NCI-H748 (cell line): ENCODE results near the gene GRIK1.

ENCODE experiments used
- DNase-seq: peaks from one replicate; lab custom pipeline; 2025; ENCODE audit not compliant: unreplicated experiment; lab: John Stamatoyannopoulos, UW

Gene GRIK1

DNA sequence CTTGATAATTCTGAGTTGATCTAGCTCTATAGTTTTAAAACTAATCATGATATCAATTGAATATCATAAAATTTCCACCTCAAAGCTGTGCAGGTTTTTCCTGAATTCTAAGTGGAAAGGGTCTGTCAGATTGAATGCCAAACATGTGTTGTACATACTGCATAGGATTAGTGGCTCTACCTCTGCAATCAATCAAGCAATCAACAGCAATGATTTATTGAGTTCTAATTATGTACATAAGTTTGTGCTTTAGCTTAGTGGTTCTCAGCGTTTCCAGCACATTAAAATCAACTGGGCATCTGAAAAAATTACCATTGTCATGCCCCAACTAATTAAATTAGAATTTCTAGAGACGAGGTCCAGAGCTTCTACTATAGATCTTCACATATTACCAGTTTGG lies 389.6 kb downstream of the GRIK1 start:
- no peak for DNase-seq

DNA sequence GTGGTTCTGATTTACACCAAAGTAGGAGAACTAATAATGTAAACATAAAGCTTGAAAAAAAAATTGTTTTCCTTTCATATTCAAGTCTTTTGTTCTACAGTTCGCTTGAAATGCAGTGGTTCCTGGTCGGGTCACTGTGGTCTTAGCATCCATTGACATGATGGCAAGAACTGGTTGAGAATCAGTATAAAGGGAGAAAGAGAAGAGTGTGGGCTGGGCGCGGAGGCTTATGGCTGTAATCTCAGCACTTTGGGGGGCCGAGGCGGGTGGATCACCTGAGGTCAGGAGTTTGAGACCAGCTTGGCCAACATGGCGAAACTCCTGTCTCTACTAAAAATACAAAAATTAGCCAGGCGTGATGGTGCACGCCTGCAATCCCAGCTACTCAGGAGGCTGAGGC lies 390.2 kb downstream of the GRIK1 start:
- no peak for DNase-seq

- no peak for DNase-seq
Observed at GRCh38 chr21:29547998-29548397, 391.8 kb downstream of the GRIK1 start.

DNA sequence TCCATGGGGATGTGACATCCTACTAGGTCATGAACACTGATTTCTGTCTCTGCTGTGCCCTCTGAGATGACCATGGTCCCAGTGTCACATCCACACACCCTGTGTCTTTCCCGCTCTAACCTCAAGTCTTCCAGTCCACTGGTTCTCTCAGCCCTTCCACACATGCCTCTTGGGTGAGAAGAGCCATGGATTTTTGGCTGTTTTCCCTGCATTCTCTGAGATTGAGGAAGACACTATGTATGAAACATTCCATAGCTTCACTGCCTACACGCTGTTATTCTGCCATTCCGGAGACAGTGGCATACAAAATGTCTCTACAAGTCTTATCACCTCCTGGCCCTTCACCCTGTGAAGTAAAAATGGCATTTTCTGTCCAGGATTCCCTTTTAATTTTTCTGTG lies 393.7 kb downstream of the GRIK1 start:
- no peak for DNase-seq

GRCh38 chr21:29540289-29540688 lies 399.5 kb downstream of the GRIK1 start:
- no peak for DNase-seq

GRCh38 chr21:29538115-29538514 lies 401.7 kb downstream of the GRIK1 start:
- DNase-seq = no peak

DNA sequence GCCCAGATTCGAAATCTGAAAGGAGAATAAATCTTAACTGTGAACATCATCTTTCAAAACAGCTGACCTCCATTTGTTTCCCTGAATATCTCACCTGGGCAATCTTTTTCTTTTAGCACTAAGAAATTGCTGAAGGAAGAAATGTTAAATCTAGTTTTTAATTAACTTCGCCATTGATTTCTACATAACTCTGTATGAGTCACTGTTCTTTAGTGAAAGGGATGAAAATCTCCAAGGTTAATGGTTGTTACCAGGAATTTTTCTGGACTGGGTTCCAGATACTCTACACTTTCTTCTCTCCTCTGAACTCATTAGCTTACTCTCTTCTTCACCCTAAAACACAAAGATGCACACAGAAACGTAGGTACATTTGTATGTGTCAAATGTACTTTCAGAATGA lies 405.3 kb downstream of the GRIK1 start:
- no peak for DNase-seq

GRCh38 chr21:29529139-29529538 lies 410.7 kb downstream of the GRIK1 start:
- DNase-seq = no peak

GRCh38 chr21:29526545-29526944 lies 413.3 kb downstream of the GRIK1 start:
- no peak for DNase-seq

DNA sequence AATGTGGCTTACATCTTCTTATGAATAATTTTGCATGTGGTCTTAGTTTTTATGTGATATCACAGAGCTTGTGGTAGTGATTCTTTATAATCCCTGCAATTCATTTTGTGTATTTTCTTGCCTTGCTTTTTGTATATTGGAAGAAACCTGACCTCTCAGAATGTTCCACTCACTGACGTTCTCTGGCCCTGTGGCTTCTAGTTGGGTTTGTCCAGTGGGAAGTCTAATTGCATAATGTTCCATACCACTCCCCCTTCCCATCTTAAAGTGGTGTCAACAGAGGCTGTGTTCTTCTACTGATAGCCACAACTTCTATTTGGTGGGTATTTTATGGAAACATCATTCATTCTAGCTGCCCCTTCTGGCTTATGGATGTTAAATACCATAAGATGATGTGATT lies 415.7 kb downstream of the GRIK1 start:
- no peak for DNase-seq

GRCh38 chr21:29523646-29524045 lies 416.1 kb downstream of the GRIK1 start:
- no peak for DNase-seq

GRCh38 chr21:29521872-29522271 lies 417.9 kb downstream of the GRIK1 start:
- no peak for DNase-seq

- DNase-seq = no peak
Observed at GRCh38 chr21:29520171-29520570, 419.6 kb downstream of the GRIK1 start.

DNA sequence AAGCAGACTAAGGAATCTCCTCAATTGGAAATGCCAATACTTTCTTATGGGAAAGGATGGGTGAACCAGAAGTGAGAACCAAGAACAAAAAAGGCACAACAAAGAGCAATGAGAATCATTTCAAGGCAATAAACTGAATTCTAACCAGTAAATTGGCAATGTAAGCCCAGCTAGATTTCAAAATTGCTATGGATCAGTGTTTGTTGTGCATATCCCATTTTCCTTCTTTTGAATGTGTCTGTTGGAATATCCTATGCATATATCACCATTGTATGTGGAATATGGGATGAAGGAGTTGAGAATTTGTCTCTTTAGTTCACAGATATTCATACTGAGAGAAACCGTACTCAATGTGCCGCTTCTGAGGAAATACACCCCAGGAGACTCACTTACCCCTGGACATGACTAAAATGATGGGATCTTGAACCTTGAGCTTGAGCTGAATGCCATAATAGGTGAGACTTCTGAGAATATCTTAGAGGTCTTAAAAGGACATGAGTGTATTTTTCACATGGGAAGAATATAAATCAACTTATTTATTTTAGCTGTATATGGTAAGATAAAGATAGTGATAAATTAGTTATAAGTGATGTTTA lies 425.0 kb downstream of the GRIK1 start:
- DNase-seq = no peak

DNA sequence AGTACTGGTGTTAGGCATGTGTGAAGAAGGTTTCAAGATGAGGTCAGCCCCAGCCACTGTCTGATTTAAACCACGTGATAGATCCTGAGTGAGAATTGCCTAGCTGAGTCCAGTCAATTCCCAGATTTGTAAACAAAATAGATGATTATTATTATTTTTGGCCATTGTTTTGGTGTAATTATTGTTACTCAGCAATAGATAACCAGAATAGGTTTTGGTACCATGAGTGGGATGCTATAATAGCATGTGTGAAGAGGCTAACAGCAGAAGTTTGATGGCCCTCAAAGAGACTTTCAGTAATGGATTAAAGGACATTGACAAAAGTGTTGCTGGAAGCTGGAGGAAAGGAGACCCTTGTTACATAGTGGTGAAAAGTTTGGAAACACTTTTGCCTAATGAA lies 426.3 kb downstream of the GRIK1 start:
- DNase-seq = no peak

- DNase-seq = no peak
Observed at GRCh38 chr21:29511096-29511495, 428.7 kb downstream of the GRIK1 start.

DNA sequence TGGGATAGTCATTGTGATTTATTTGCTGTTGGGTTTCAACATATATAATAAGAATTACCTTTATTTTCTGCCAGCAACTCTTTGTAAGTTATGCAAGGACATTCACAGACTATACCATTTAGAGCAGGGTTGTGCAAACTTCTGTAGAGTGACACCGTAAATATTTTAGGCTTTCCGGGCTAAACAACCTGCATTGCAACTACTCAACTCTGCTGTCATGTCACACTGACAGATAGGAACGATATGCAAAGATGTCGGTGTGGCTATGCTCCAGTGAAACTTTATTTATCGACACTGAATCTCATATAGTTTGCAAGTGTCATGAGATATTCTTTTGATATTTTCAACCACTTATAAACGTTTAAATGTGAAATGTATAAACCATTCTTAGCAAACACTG lies 430.7 kb downstream of the GRIK1 start:
- DNase-seq = no peak

GRCh38 chr21:29508301-29508700 lies 431.5 kb downstream of the GRIK1 start:
- DNase-seq = no peak

GRCh38 chr21:29506947-29507346 lies 432.8 kb downstream of the GRIK1 start:
- no peak for DNase-seq

GRCh38 chr21:29506214-29506613 lies 433.6 kb downstream of the GRIK1 start:
- DNase-seq = no peak

- DNase-seq = no peak
Observed at GRCh38 chr21:29504751-29505321, 435.0 kb downstream of the GRIK1 start.

- no peak for DNase-seq
Observed at GRCh38 chr21:29501451-29501850, 438.3 kb downstream of the GRIK1 start.

GRCh38 chr21:29499734-29500343 lies 440.0 kb downstream of the GRIK1 start:
- peak; percentile 53 for DNase-seq
